HepG2 (cell line): Measurements from ENCODE around the gene PRIMPOL. TPM values are rescaled to one million over a fixed set of nuclear protein-coding genes. Genes with fewer than 3 reads are reported as not detected.

ENCODE experiments used
- ATAC-seq: fragments of 200-7000 bp; cut with Tn5 transposase; 3 replicates; pipeline ENCODE4 v1.9.1; 2020; ENCODE audit warnings: mild to moderate bottlenecking, moderate library complexity
- BruUV-seq: library from RNA; stranded (reverse); fragments of 400-500 nt; replicated peaks from 2 replicates; lab custom pipeline; 2021; lab: Mats Ljungman, UMichigan
- CTCF ChIA-PET: fragments of 300-600 bp; formaldehyde crosslinking; extraction: SDS; loops from one replicate; lab custom pipeline; 2021; ENCODE audit warnings: low total read pairs, inconsistent platforms, low intra/inter-chr PET ratio; lab: Yijun Ruan, JAX
- POLR2A ChIA-PET: fragments of 350-600 bp; sonication (Branson Sonifier 250); formaldehyde crosslinking; loops from one replicate; lab custom pipeline; 2020; ENCODE audit warnings: antibody characterized with exemption, inconsistent platforms; lab: Yijun Ruan, JAX
- DNase-seq: peaks from one replicate; pipeline ENCODE4 v3.0.0-alpha.2; 2015; ENCODE audit warnings: low spot score
- FAIRE-seq: peaks from 3 replicates; lab custom pipeline; 2011; peaks lifted over from hg19 to GRCh38; lab: Jason Lieb, UNC
- H2AFZ ChIP-seq: one replicate; pipeline ENCODE4 v1.6.1; 2011; ENCODE audit warnings: low read length, inconsistent platforms
- H3K27ac ChIP-seq: fragments of 300-600 bp; 3 replicates; pipeline ENCODE4 v1.8.0; 2011; ENCODE audit warnings: mixed run types, mild to moderate bottlenecking, mixed read lengths, low read length, inconsistent platforms; ENCODE audit not compliant: insufficient read depth; ENCODE audit errors: extremely low read length
- H3K27me3 ChIP-seq, 2 experiments: fragments of 200-600 bp in 1 of 2; 2 replicates in 1 of 2; 3 replicates in 1 of 2; pipeline versions ENCODE4 v1.6.0 to v1.8.0; 2011; ENCODE audit warnings: low read length in 2 of 2, mild to moderate bottlenecking in 2 of 2, moderate library complexity in 2 of 2, inconsistent platforms in 1 of 2; ENCODE audit not compliant: insufficient read depth in 2 of 2, control insufficient read depth in 1 of 2
- H3K36me3 ChIP-seq, 2 experiments: fragments of 200-600 bp in 1 of 2; replicated peaks in 1 of 2; 2 replicates in 1 of 2; 3 replicates in 1 of 2; pipeline versions ENCODE4 v1.5.1 to v1.8.0; 2011; ENCODE audit warnings: low read length in 2 of 2, inconsistent platforms in 1 of 2; ENCODE audit not compliant: insufficient read depth in 2 of 2, control insufficient read depth in 1 of 2
- H3K4me1 ChIP-seq: 2 replicates; pipeline ENCODE4 v1.5.1; 2012; ENCODE audit warnings: low read length, inconsistent platforms; ENCODE audit not compliant: insufficient read depth
- H3K4me2 ChIP-seq: 2 replicates; pipeline ENCODE4 v1.6.0; 2011; ENCODE audit warnings: low read depth, low read length, inconsistent platforms
- H3K4me3 ChIP-seq, 3 experiments: fragments of 200-600 bp in 1 of 3; sonication (generic), shearing (Covaris generic) in 1 of 3; replicated peaks in 1 of 3; 2 replicates each; pipeline ENCODE4 v1.5.1; 2011 to 2016; ENCODE audit warnings: low read length in 3 of 3, inconsistent platforms in 2 of 3, low read depth in 2 of 3, mild to moderate bottlenecking in 2 of 3, control low read depth in 1 of 3, mixed read lengths in 1 of 3; ENCODE audit not compliant: insufficient read depth in 1 of 3
- H3K79me2 ChIP-seq: one replicate; pipeline ENCODE4 v1.6.1; 2011; ENCODE audit warnings: low read length, inconsistent platforms; ENCODE audit not compliant: insufficient read depth
- H3K9ac ChIP-seq: 2 replicates; pipeline ENCODE4 v1.6.0; 2011; ENCODE audit warnings: mild to moderate bottlenecking, low read depth, low read length, inconsistent platforms; ENCODE audit not compliant: insufficient read depth
- H3K9me3 ChIP-seq: 2 replicates; pipeline ENCODE4 v1.5.1; 2012; ENCODE audit warnings: mild to moderate bottlenecking, low read length
- H4K20me1 ChIP-seq: 2 replicates; pipeline ENCODE4 v1.6.0; 2011; ENCODE audit warnings: inconsistent platforms, mild to moderate bottlenecking, low read length, moderate library complexity; ENCODE audit not compliant: insufficient read depth
- ASH2L ChIP-seq: fragments of 300-600, 200-600 bp; sonication (generic); IDR thresholded peaks from 2 replicates; pipeline ENCODE4 v1.7.0; 2017; ENCODE audit warnings: low read depth, mild to moderate bottlenecking, moderate library complexity, mixed read lengths, low read length; ENCODE audit not compliant: insufficient read length
- BRD4 ChIP-seq: sonication (generic); formaldehyde crosslinking; IDR thresholded peaks from 2 replicates; pipeline ENCODE4 v1.4.0; 2020; ENCODE audit warnings: missing genetic modification reagents
- CHD2 ChIP-seq: IDR thresholded peaks from 2 replicates; pipeline ENCODE4 v1.6.1; 2011; ENCODE audit warnings: low read depth, low read length, improper control_type of control experiment
- EED ChIP-seq: sonication (generic); formaldehyde crosslinking; IDR thresholded peaks from 2 replicates; pipeline ENCODE4 v1.5.0; 2020; ENCODE audit warnings: mild to moderate bottlenecking, missing genetic modification reagents
- ETV5 ChIP-seq: IDR thresholded peaks from 2 replicates; pipeline ENCODE4 v1.6.1; 2018; ENCODE audit warnings: missing biosample characterization, missing genetic modification reagents, inconsistent platforms, borderline replicate concordance
- FIP1L1 ChIP-seq: fragments of 200-400 bp; formaldehyde crosslinking; IDR thresholded peaks from 2 replicates; pipeline ENCODE4 v1.6.1; 2018; ENCODE audit warnings: low read depth, mild to moderate bottlenecking, low read length, moderate library complexity, borderline replicate concordance; ENCODE audit not compliant: insufficient read depth
- FOXA3 ChIP-seq: IDR thresholded peaks from 2 replicates; pipeline ENCODE4 v1.6.1; 2016; ENCODE audit warnings: missing genetic modification reagents, missing compliant biosample characterization
- HNRNPLL ChIP-seq: fragments of 200-400 bp; formaldehyde crosslinking; IDR thresholded peaks from 2 replicates; pipeline ENCODE4 v1.6.1; 2017; ENCODE audit warnings: mild to moderate bottlenecking, low read depth, low read length; ENCODE audit not compliant: poor library complexity, severe bottlenecking
- MED13 ChIP-seq: sonication (generic); formaldehyde crosslinking; IDR thresholded peaks from 2 replicates; pipeline ENCODE4 v1.5.0; 2020; ENCODE audit warnings: missing genetic modification reagents
- MYC ChIP-seq: sonication (generic); formaldehyde crosslinking; IDR thresholded peaks from 2 replicates; pipeline ENCODE4 v1.9.0; 2021; ENCODE audit warnings: missing genetic modification reagents, borderline replicate concordance
- NBN ChIP-seq: fragments of 450-650 bp; conservative IDR thresholded peaks from 2 replicates; pipeline ENCODE4 v1.6.1; 2017
- POLR2G ChIP-seq: fragments of 200-400 bp; formaldehyde crosslinking; IDR thresholded peaks from 2 replicates; pipeline ENCODE4 v1.6.1; 2018; ENCODE audit warnings: mild to moderate bottlenecking, low read depth, low read length, moderate library complexity
- PRPF4 ChIP-seq: fragments of 200-400 bp; formaldehyde crosslinking; IDR thresholded peaks from 2 replicates; pipeline ENCODE4 v1.6.1; 2016; ENCODE audit warnings: low read length, low read depth; ENCODE audit not compliant: poor library complexity, severe bottlenecking
- RAD51 ChIP-seq: fragments of 450-650 bp; IDR thresholded peaks from 2 replicates; pipeline ENCODE4 v1.6.1; 2016; ENCODE audit warnings: borderline replicate concordance
- SP4 ChIP-seq: sonication (generic); formaldehyde crosslinking; IDR thresholded peaks from 2 replicates; pipeline ENCODE4 v1.8.1; 2023; ENCODE audit warnings: mild to moderate bottlenecking, missing genetic modification reagents
- ZKSCAN5 ChIP-seq: sonication (generic); formaldehyde crosslinking; IDR thresholded peaks from 2 replicates; pipeline ENCODE4 v1.5.1; 2020; ENCODE audit warnings: mild to moderate bottlenecking, missing genetic modification reagents
- ZNF530 ChIP-seq: sonication (generic); formaldehyde crosslinking; IDR thresholded peaks from 2 replicates; pipeline ENCODE4 v1.5.0; 2020; ENCODE audit warnings: low read depth, mild to moderate bottlenecking, missing genetic modification reagents
- WGBS: methylation state at CpG from one replicate; pipeline ENCODE4 v1.1.6; 2017; ENCODE audit warnings: low lambda C conversion rate; 5-methylcytosine and 5-hydroxymethylcytosine counted together
- in situ Hi-C: cut with HindIII; loops from 2 replicates; pipeline ENCODE4 v1.10.0; 2017; ENCODE audit warnings: low pct_unique_long_range_greater_than_20kb; ENCODE audit not compliant: extremely low pct_ligation_motif_present
- intact Hi-C: fragments of 100-400 bp; cut with micrococcal nuclease; formaldehyde crosslinking; loops from one replicate; pipeline ENCODE4 v1.10.0; 2022; ENCODE audit not compliant: unreplicated experiment
- polyA plus RNA-seq, 8 experiments: library from polyadenylated mRNA; depleted of rRNA in 3 of 8; stranded (reverse) in 7 of 8; unstranded in 1 of 8; fragments of >200 nt; fragmentation: Illumina TruSeq in 4 of 8; extraction: Trizol in 4 of 8; gene quantifications; 2 replicates each; pipeline versions ENCODE4 v1.2.1 to v1.2.3, GENCODE V29; 2011 to 2016; ENCODE audit warnings: low read depth in 4 of 8, missing spikeins in 1 of 8, mixed read lengths in 1 of 8; ENCODE audit not compliant: insufficient read depth in 1 of 8
- total RNA-seq, 5 experiments: library from RNA; depleted of rRNA; stranded (reverse); fragments of >200 nt; fragmentation: Illumina TruSeq; extraction: Trizol; gene quantifications; 2 replicates each; pipeline ENCODE4 v1.2.3, GENCODE V29; 2016; ENCODE audit warnings: low read depth in 1 of 5
- TF ChIP-seq, protein P1 (sequence below): sonication (generic); formaldehyde crosslinking; IDR thresholded peaks from 2 replicates; pipeline ENCODE4 v1.4.0; 2020; ENCODE audit warnings: missing genetic modification reagents, mild to moderate bottlenecking, borderline replicate concordance
- TF ChIP-seq, protein P2 (sequence below): sonication (generic); formaldehyde crosslinking; IDR thresholded peaks from 2 replicates; pipeline ENCODE4 v1.8.0; 2022; ENCODE audit warnings: low read depth, missing genetic modification reagents
- TF ChIP-seq, protein P3 (sequence below): conservative IDR thresholded peaks from 2 replicates; pipeline ENCODE4 v1.6.1; 2018; ENCODE audit warnings: missing genetic modification reagents

The PRIMPOL gene
- total and polyA plus RNA-seq, 2 of the 13 experiments (the other 11 are each of a cell fraction or from before 2014, with no cell fraction given), result 7.3 to 11.0 TPM

DNA sequence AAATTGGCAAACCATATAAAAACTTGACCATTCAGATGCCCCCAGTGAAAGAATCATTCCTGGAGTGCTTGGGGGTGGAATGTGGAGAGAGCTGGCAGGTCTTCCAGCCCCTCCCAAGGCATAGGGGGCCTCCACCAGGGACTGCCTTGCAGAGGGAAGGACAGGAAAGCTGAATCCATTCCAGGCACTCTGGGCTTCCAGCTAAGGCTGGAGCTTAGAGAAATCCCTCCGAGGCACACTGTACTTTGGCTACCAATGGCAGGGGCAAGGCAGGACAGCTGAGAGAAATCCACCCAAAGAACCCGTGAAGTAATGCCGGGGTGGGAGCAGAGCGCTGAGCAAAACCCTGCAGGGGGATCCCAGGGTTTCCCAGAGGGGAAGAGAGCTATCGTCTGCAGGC, 80.4 kb downstream of the PRIMPOL start (continued):
- TF ChIP-seq, protein P1, sequence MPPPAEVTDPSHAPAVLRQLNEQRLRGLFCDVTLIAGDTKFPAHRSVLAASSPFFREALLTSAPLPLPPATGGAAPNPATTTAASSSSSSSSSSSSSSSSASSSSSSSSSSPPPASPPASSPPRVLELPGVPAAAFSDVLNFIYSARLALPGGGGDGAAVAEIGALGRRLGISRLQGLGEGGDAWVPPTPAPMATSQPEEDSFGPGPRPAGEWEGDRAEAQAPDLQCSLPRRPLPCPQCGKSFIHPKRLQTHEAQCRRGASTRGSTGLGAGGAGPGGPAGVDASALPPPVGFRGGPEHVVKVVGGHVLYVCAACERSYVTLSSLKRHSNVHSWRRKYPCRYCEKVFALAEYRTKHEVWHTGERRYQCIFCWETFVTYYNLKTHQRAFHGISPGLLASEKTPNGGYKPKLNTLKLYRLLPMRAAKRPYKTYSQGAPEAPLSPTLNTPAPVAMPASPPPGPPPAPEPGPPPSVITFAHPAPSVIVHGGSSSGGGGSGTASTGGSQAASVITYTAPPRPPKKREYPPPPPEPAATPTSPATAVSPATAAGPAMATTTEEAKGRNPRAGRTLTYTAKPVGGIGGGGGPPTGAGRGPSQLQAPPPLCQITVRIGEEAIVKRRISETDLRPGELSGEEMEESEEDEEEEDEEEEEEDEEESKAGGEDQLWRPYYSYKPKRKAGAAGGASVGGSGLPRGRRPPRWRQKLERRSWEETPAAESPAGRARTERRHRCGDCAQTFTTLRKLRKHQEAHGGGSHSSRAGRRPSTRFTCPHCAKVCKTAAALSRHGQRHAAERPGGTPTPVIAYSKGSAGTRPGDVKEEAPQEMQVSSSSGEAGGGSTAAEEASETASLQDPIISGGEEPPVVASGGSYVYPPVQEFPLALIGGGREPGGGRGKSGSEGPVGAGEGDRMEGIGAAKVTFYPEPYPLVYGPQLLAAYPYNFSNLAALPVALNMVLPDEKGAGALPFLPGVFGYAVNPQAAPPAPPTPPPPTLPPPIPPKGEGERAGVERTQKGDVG, result no peak
- TF ChIP-seq CHD2, result no peak
- no peak for TF ChIP-seq ZNF530 (CRISPR knock-in tag)
- no peak for TF ChIP-seq MYC (CRISPR knock-in tag)
- TF ChIP-seq EED (CRISPR knock-in tag), result no peak
- no peak for TF ChIP-seq HNRNPLL
- no peak for TF ChIP-seq ETV5 (CRISPR knock-in tag)

DNA sequence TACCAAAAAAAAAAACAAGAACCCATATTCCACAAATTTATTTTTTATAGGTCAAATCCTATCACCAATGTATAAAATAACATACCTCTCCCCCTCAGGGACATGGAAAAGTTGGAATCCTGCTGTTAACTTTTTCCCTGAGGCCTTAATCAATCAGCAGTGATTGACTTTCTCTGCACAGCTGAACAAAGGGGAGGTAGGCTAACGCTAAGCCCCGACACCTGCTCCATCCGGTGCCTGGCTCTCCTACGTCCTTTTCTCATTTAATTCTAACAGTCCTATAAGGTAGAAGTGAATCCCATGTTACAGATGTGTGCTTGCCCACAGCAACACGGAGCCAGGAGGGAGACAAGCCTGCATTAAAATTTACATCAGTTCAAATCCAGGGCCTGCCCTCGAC, 81.5 kb downstream of the PRIMPOL start:
- in situ Hi-C loops, result no loop called here
- ATAC-seq, result no peak
- ChIA-PET CTCF (no interaction called here), POLR2A (interaction anchor here (1.0 kb wide), 1 partner anchor 83 kb away, joined by 3 read pairs; no protein-coding TSS in a partner anchor)
- Histone ChIP-seq H3K4me2 (peak overlapping the region; percentile 30), H2AFZ (no peak overlapping the region), H3K27ac (no peak overlapping the region), H3K4me3 (no peak overlapping the region), H4K20me1 (no peaks in the 10 kb centered on the region), H3K27me3 (no peaks in the 10 kb centered on the region), H3K9me3 (no peaks in the 10 kb centered on the region), H3K4me1 (peaks cover 59% of the 10 kb centered on the region), H3K9ac (no peak overlapping the region), H3K36me3 (peaks cover 1 to 18% of the 10 kb centered on the region in 2 experiments; a peak in 4 of 5 replicates), H3K79me2 (peaks cover 44% of the 10 kb centered on the region)
- 92% methylated on average over 6 of the region's 6 CpGs for WGBS
- no peak for FAIRE-seq
- no TSS peak for BruUV-seq
- intact Hi-C loops, result loop anchor here (10.0 kb wide), 1 partner anchor 466 kb away; no protein-coding TSS in a partner anchor
- DNase-seq, result no peak
- TF ChIP-seq POLR2G, result no peak
- no peak for TF ChIP-seq FIP1L1
- TF ChIP-seq ZKSCAN5, result no peak
- TF ChIP-seq PRPF4, result no peak
- TF ChIP-seq, protein P2, sequence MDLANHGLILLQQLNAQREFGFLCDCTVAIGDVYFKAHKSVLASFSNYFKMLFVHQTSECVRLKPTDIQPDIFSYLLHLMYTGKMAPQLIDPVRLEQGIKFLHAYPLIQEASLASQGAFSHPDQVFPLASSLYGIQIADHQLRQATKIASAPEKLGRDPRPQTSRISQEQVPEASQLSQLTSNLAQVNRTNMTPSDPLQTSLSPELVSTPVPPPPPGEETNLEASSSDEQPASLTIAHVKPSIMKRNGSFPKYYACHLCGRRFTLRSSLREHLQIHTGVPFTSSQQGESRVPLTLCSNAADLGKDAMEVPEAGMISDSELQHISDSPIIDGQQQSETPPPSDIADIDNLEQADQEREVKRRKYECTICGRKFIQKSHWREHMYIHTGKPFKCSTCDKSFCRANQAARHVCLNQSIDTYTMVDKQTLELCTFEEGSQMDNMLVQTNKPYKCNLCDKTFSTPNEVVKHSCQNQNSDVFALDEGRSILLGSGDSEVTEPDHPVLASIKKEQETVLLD (CRISPR knock-in tag), result no peak
- no peak for TF ChIP-seq BRD4 (CRISPR knock-in tag)
- no peak for TF ChIP-seq ASH2L
- no peak for TF ChIP-seq NBN
- TF ChIP-seq MED13, result no peak
- TF ChIP-seq RAD51, result no peak
- TF ChIP-seq, protein P3, sequence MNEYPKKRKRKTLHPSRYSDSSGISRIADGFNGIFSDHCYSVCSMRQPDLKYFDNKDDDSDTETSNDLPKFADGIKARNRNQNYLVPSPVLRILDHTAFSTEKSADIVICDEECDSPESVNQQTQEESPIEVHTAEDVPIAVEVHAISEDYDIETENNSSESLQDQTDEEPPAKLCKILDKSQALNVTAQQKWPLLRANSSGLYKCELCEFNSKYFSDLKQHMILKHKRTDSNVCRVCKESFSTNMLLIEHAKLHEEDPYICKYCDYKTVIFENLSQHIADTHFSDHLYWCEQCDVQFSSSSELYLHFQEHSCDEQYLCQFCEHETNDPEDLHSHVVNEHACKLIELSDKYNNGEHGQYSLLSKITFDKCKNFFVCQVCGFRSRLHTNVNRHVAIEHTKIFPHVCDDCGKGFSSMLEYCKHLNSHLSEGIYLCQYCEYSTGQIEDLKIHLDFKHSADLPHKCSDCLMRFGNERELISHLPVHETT (CRISPR knock-in tag), result no peak
- no peak for TF ChIP-seq FOXA3 (CRISPR knock-in tag)
- TF ChIP-seq SP4, result no peak
